ENCODE data around the gene PMP22.

Gene PMP22

GRCh38 chr17:15194859-15195277 is 70.3 kb downstream of the PMP22 start:
- DNase-seq (ENCODE audit: low read depth), result peak; percentile 25
- H3K4me3 ChIP-seq (ENCODE audit: low read length), result no peak overlapping the region

GRCh38 chr17:15185625-15185991 is 79.5 kb downstream of the PMP22 start:
- TF ChIP-seq CTCF (conservative IDR thresholded peaks at IDR 0.05; ENCODE audit: low read depth, low read length), result no peak
- peak; percentile 77 for DNase-seq (ENCODE audit: low read depth)
- no peak overlapping the region for H3K4me3 ChIP-seq (ENCODE audit: low read length)

More at GRCh38 chr17:15194859-15195277, 70.3 kb downstream of the PMP22 start:
- no peak for TF ChIP-seq CTCF (conservative IDR thresholded peaks at IDR 0.05; ENCODE audit: low read depth, low read length)

GRCh38 chr17:15184872-15185624 is 80.1 kb downstream of the PMP22 start:
- TF ChIP-seq CTCF (conservative IDR thresholded peaks at IDR 0.05; ENCODE audit: low read depth, low read length), result no peak
- no peak overlapping the region for H3K4me3 ChIP-seq (ENCODE audit: low read length)
- no peak for DNase-seq (ENCODE audit: low read depth)

GRCh38 chr17:15181816-15182215 is 83.3 kb downstream of the PMP22 start:
- DNase-seq (ENCODE audit: low read depth), result no peak
- no peak overlapping the region for H3K4me3 ChIP-seq (ENCODE audit: low read length)
- no peak for TF ChIP-seq CTCF (conservative IDR thresholded peaks at IDR 0.05; ENCODE audit: low read depth, low read length)

GRCh38 chr17:15181333-15181732 is 83.8 kb downstream of the PMP22 start:
- H3K4me3 ChIP-seq (ENCODE audit: low read length), result no peak overlapping the region
- DNase-seq (ENCODE audit: low read depth), result no peak
- TF ChIP-seq CTCF (conservative IDR thresholded peaks at IDR 0.05; ENCODE audit: low read depth, low read length), result no peak

- TF ChIP-seq CTCF (conservative IDR thresholded peaks at IDR 0.05; ENCODE audit: low read depth, low read length), result no peak
- no peak for DNase-seq (ENCODE audit: low read depth)
- no peak overlapping the region for H3K4me3 ChIP-seq (ENCODE audit: low read length)
Measured at GRCh38 chr17:15180121-15180561, 85.0 kb downstream of the PMP22 start.

Measured in retinal pigment epithelial cell (primary cell).